Keratinocyte (primary cell): ENCODE data around the gene TMA7B. TPM values are rescaled to one million over a fixed set of nuclear protein-coding genes. Genes with fewer than 3 reads are reported as not detected.

Source experiments
- DNase-seq: peaks from one replicate; pipeline ENCODE4 v3.0.0-alpha.2; 2011; ENCODE audit warnings: low read depth, missing footprints, low spot score
- FAIRE-seq: peaks from 2 replicates; lab custom pipeline; 2011; peaks lifted over from hg19 to GRCh38; lab: Jason Lieb, UNC
- H2AFZ ChIP-seq: 2 replicates; pipeline ENCODE4 v1.6.0; 2012; ENCODE audit warnings: low read length, control low read depth, inconsistent platforms; ENCODE audit not compliant: control insufficient read depth
- H3K27ac ChIP-seq: 2 replicates; pipeline ENCODE4 v1.5.1; 2011; ENCODE audit warnings: low read length; ENCODE audit not compliant: control insufficient read depth, insufficient read depth
- H3K27me3 ChIP-seq: 3 replicates; pipeline ENCODE4 v1.6.0; 2011; ENCODE audit warnings: low read length; ENCODE audit not compliant: control insufficient read depth, insufficient read depth; ENCODE audit errors: extremely low read depth
- H3K36me3 ChIP-seq, 2 experiments: 2 replicates in 1 of 2; 3 replicates in 1 of 2; pipeline ENCODE4 v1.5.1; 2011; ENCODE audit warnings: low read length in 2 of 2, mild to moderate bottlenecking in 1 of 2; ENCODE audit not compliant: control insufficient read depth in 2 of 2, insufficient read depth in 2 of 2; ENCODE audit errors: extremely low read depth in 1 of 2
- H3K4me1 ChIP-seq: 3 replicates; pipeline ENCODE4 v1.5.1; 2011; ENCODE audit warnings: low read length; ENCODE audit not compliant: control insufficient read depth, insufficient read depth; ENCODE audit errors: extremely low read depth
- H3K4me2 ChIP-seq: 3 replicates; pipeline ENCODE4 v1.6.0; 2011; ENCODE audit warnings: low read depth, low read length; ENCODE audit not compliant: control insufficient read depth, insufficient read depth; ENCODE audit errors: extremely low read depth
- H3K4me3 ChIP-seq, 3 experiments: fragments of 200-600 bp in 1 of 3; sonication (generic) in 1 of 3; 2 replicates in 2 of 3; 3 replicates in 1 of 3; pipeline ENCODE4 v1.5.1; 2011 to 2016; ENCODE audit warnings: low read length in 3 of 3, mild to moderate bottlenecking in 3 of 3, control low read depth in 2 of 3, inconsistent platforms in 1 of 3, low read depth in 1 of 3, mixed read lengths in 1 of 3, mixed run types in 1 of 3, moderate library complexity in 1 of 3; ENCODE audit not compliant: control insufficient read depth in 2 of 3, insufficient read depth in 2 of 3; ENCODE audit errors: extremely low read depth in 1 of 3
- H3K79me2 ChIP-seq: 2 replicates; pipeline ENCODE4 v1.6.0; 2012; ENCODE audit warnings: low read length; ENCODE audit not compliant: control insufficient read depth, insufficient read depth
- H3K9ac ChIP-seq: 3 replicates; pipeline ENCODE4 v1.6.0; 2011; ENCODE audit warnings: low read length; ENCODE audit not compliant: control insufficient read depth, insufficient read depth; ENCODE audit errors: extremely low read depth
- H3K9me1 ChIP-seq: 3 replicates; pipeline ENCODE4 v1.6.0; 2011; ENCODE audit warnings: low read length; ENCODE audit not compliant: control insufficient read depth, insufficient read depth; ENCODE audit errors: extremely low read depth
- H3K9me3 ChIP-seq: 2 replicates; pipeline ENCODE4 v1.5.1; 2012; ENCODE audit warnings: low read depth, low read length; ENCODE audit not compliant: control insufficient read depth
- H4K20me1 ChIP-seq: 3 replicates; pipeline ENCODE4 v1.6.0; 2011; ENCODE audit warnings: low read length; ENCODE audit not compliant: control insufficient read depth, insufficient read depth; ENCODE audit errors: extremely low read depth
- CTCF ChIP-seq, 3 experiments: IDR thresholded peaks in 1 of 3; conservative IDR thresholded peaks in 1 of 3; optimal IDR thresholded peaks in 1 of 3; 2 replicates in 2 of 3; 3 replicates in 1 of 3; pipeline versions ENCODE3 to v1.5.1; 2011; ENCODE audit warnings: low read length in 3 of 3, mild to moderate bottlenecking in 3 of 3, moderate library complexity in 2 of 3, control low read depth in 1 of 3, inconsistent platforms in 1 of 3; ENCODE audit not compliant: insufficient read depth in 2 of 3; ENCODE audit errors: extremely low read depth in 1 of 3
- EZH2 ChIP-seq: IDR thresholded peaks from one replicate; pipeline ENCODE4 v1.6.1; 2012; ENCODE audit warnings: inconsistent platforms, mild to moderate bottlenecking, low read length, moderate library complexity
- dilution Hi-C: fragments of 300-500 bp; cut with MboI; formaldehyde crosslinking; loops from one replicate; pipeline ENCODE4 v1.7.0; 2020; ENCODE audit warnings: low sequenced_read_pairs; ENCODE audit not compliant: extremely low pct_ligation_motif_present
- polyA plus RNA-seq, 5 experiments: library from polyadenylated mRNA; depleted of rRNA in 3 of 5; stranded (reverse) in 3 of 5; stranded (forward) in 1 of 5; unstranded in 1 of 5; fragments of >200 nt; gene quantifications; 1 replicate in 1 of 5; 2 replicates in 3 of 5; 3 replicates in 1 of 5; pipeline versions ENCODE4 v1.2.1 to v1.2.3, GENCODE V29; 2011 to 2012; ENCODE audit warnings: missing spikeins in 2 of 5, low read depth in 1 of 5, low replicate concordance in 1 of 5

Gene TMA7B
- polyA plus RNA-seq, 1 donor (not counting 4 experiments of a cell fraction or from before 2014, with no cell fraction given) = not detected

- peak overlapping the region; percentile 67 for H3K27ac ChIP-seq
- DNase-seq (no peak), FAIRE-seq (peak; percentile 73)
Measured at GRCh38 chr22:39985383-39986035, 25.3 kb downstream of the TMA7B start.

GRCh38 chr22:39988386-39989114, 28.4 kb downstream of the TMA7B start:
- Histone ChIP-seq H3K36me3 (no peaks in the 10 kb centered on the region), H3K9me1 (no peaks in the 10 kb centered on the region), H3K9ac (no peak overlapping the region), H3K79me2 (no peaks in the 10 kb centered on the region), H3K27me3 (peaks cover 4% of the 10 kb centered on the region), H3K4me2 (peak overlapping the region; percentile 25), H3K4me3 (peak overlapping the region in 1 of 3 experiments; percentile 11), H3K4me1 (peaks cover 31% of the 10 kb centered on the region), H3K27ac (no peak overlapping the region), H2AFZ (no peak overlapping the region), H4K20me1 (no peaks in the 10 kb centered on the region), H3K9me3 (no peaks in the 10 kb centered on the region)
- TF ChIP-seq EZH2 (no peak), CTCF (optimal IDR thresholded peaks at IDR 0.05 in 1 of 3, IDR thresholded peaks at IDR 0.05 in 1 of 3, conservative IDR thresholded peaks at IDR 0.05 in 1 of 3; ENCODE audit: extremely low read depth in 1 of 3, insufficient read depth in 2 of 3, low read length in 3 of 3) (no peak)
- DNase-seq (no peak), FAIRE-seq (no peak)
- dilution Hi-C loops = no loop called here

More at GRCh38 chr22:39985383-39986035, 25.3 kb downstream of the TMA7B start:
- Histone ChIP-seq H3K9me3 (no peaks in the 10 kb centered on the region), H3K9ac (peak overlapping the region; percentile 52), H3K9me1 (no peaks in the 10 kb centered on the region), H2AFZ (peak overlapping the region; percentile 57), H3K27me3 (peaks cover 6% of the 10 kb centered on the region), H3K4me1 (peaks cover 31% of the 10 kb centered on the region), H4K20me1 (no peaks in the 10 kb centered on the region), H3K36me3 (no peaks in the 10 kb centered on the region), H3K4me2 (peak overlapping the region; percentile 76), H3K79me2 (no peaks in the 10 kb centered on the region), H3K4me3 (peak overlapping the region in 1 of 3 experiments; percentile 52)
- dilution Hi-C loops = no loop called here
- TF ChIP-seq EZH2 (no peak), CTCF (optimal IDR thresholded peaks at IDR 0.05 in 1 of 3, IDR thresholded peaks at IDR 0.05 in 1 of 3, conservative IDR thresholded peaks at IDR 0.05 in 1 of 3; ENCODE audit: extremely low read depth in 1 of 3, insufficient read depth in 2 of 3, low read length in 3 of 3) (no peak)
